ENCODE measurements around the gene BCL2. TPM values are rescaled to one million over a fixed set of nuclear protein-coding genes. Genes with fewer than 3 reads are reported as not detected.

The BCL2 gene
- total RNA-seq, 1 experiment from 2014 or later, result 1.3 TPM

DNA sequence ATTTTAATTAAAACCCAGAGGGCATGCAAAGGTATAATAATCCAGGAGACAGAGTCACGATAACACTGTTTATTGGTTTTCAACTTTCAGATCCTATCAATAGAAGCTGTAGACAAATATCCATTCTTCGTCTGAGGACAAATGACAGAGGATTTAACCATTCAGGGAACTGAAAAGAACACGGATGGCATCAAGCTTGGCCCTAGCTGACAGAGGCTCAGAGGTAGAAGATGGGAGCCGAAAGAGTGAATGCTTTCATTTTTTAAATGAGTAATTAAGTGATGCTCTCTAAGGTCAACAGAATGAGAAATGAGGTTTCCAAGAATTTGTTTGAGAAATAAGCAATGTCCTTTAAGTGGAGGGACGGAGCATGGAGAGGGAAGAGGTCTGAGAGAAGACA, 62.1 kb downstream of the BCL2 start:
- Histone ChIP-seq H3K27me3 (ENCODE audit: insufficient read depth, low read length) (no peaks in the 10 kb centered on the region), H4K5ac (ENCODE audit: insufficient read length, low read depth, low read length) (no peak overlapping the region), H2BK5ac (ENCODE audit: insufficient read length, low read length) (no peak overlapping the region), H3K9ac (ENCODE audit: extremely low read depth, insufficient read length, low read length) (no peak overlapping the region), H3K18ac (ENCODE audit: insufficient read length, low read depth, low read length) (no peak overlapping the region), H3K23ac (ENCODE audit: insufficient read length, low read depth, low read length) (no peak overlapping the region), H3K4ac (ENCODE audit: low read depth, low read length) (no peak overlapping the region), H2AK5ac (ENCODE audit: insufficient read length, low read length) (no peak overlapping the region), H4K20me1 (ENCODE audit: control insufficient read depth, insufficient read depth, insufficient read length) (no peaks in the 10 kb centered on the region), H3K56ac (ENCODE audit: insufficient read length, low read depth, low read length) (no peak overlapping the region), H3K79me1 (ENCODE audit: insufficient read depth, low read depth, low read length, poor library complexity, severe bottlenecking) (no peaks in the 10 kb centered on the region), H4K91ac (ENCODE audit: insufficient read length, low read depth, low read length) (no peak overlapping the region), H2BK15ac (ENCODE audit: low read depth, low read length) (no peak overlapping the region), H3T11ph (ENCODE audit: low read length) (no peak overlapping the region), H3K23me2 (ENCODE audit: insufficient read length, low read depth, low read length, poor library complexity, severe bottlenecking) (no peaks in the 10 kb centered on the region), H3K79me2 (ENCODE audit: insufficient read depth, low read length) (no peaks in the 10 kb centered on the region), H2BK20ac (ENCODE audit: low read depth, low read length, poor library complexity, severe bottlenecking) (no peak overlapping the region), H4K8ac (replicated peaks; ENCODE audit: insufficient read length, low read depth, low read length) (no peak overlapping the region), H3K4me1 (ENCODE audit: insufficient read depth, low read length) (no peaks in the 10 kb centered on the region), H2BK120ac (ENCODE audit: low read depth, low read length, poor library complexity, severe bottlenecking) (no peak overlapping the region), H2BK12ac (ENCODE audit: insufficient read length, low read depth, low read length) (no peak overlapping the region), H3K9me3 (ENCODE audit: control insufficient read depth, low read depth, low read length) (no peaks in the 10 kb centered on the region), H3K4me2 (ENCODE audit: insufficient read depth, insufficient read length, low read length) (no peak overlapping the region), H3K27ac (ENCODE audit: insufficient read length, low read depth, low read length) (no peak overlapping the region), H2AFZ (ENCODE audit: low read length) (no peak overlapping the region), H3K14ac (ENCODE audit: insufficient read depth, low read length) (no peak overlapping the region)
- Mint-ChIP-seq H3K27me3 (ENCODE audit: low read depth) (0 out of 2 replicates have a peak, but pooled peaks cover 1% of the 10 kb centered on the region), H3K4me3 (no peak overlapping the region), H3K9me3 (peaks cover 0 to under 1% of the 10 kb centered on the region in 2 experiments; a peak in 1 of 5 replicates), H3K27ac (no peak overlapping the region), H3K36me3 (ENCODE audit: insufficient read depth in 1 of 3, low read depth in 3 of 3) (0 out of 7 replicates have a peak, but pooled peaks cover 0 to 3% (median 0%) of the 10 kb centered on the region in 3 experiments), H3K4me1 (peaks cover 4 to 7% of the 10 kb centered on the region in 2 experiments; a peak in 2 of 4 replicates)
- no peak for DNase-seq
- TF ChIP-seq, protein P1, sequence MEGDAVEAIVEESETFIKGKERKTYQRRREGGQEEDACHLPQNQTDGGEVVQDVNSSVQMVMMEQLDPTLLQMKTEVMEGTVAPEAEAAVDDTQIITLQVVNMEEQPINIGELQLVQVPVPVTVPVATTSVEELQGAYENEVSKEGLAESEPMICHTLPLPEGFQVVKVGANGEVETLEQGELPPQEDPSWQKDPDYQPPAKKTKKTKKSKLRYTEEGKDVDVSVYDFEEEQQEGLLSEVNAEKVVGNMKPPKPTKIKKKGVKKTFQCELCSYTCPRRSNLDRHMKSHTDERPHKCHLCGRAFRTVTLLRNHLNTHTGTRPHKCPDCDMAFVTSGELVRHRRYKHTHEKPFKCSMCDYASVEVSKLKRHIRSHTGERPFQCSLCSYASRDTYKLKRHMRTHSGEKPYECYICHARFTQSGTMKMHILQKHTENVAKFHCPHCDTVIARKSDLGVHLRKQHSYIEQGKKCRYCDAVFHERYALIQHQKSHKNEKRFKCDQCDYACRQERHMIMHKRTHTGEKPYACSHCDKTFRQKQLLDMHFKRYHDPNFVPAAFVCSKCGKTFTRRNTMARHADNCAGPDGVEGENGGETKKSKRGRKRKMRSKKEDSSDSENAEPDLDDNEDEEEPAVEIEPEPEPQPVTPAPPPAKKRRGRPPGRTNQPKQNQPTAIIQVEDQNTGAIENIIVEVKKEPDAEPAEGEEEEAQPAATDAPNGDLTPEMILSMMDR (conservative IDR thresholded peaks at IDR 0.05), result no peak
- no CpG with 5 or more reads among the region's 5 CpGs for WGBS (ENCODE audit: extremely low coverage, insufficient read length, low lambda C conversion rate)

All from H9 (cell line).